HL-60 (cell line): ENCODE measurements around the gene NDUFB5.

Experiments used
- CTCF ChIP-seq: IDR thresholded peaks from one replicate; pipeline ENCODE4 v1.5.1; 2011; ENCODE audit warnings: low read length, control low read depth, inconsistent platforms; ENCODE audit not compliant: insufficient read depth
- GABPA ChIP-seq: IDR thresholded peaks from 2 replicates; pipeline ENCODE4 v1.6.1; 2012; ENCODE audit warnings: low read depth
- POLR2AphosphoS5 ChIP-seq: IDR thresholded peaks from 2 replicates; pipeline ENCODE4 v1.6.1; 2012; ENCODE audit warnings: low read depth
- REST ChIP-seq: IDR thresholded peaks from 2 replicates; pipeline ENCODE4 v1.6.1; 2012; ENCODE audit warnings: low read depth; ENCODE audit not compliant: insufficient replicate concordance

GRCh38 chr3:179646177-179646576 is 41.6 kb downstream of the NDUFB5 start:
- TF ChIP-seq CTCF (no peak), GABPA (no peak), POLR2AphosphoS5 (no peak), REST (no peak)
